ENCODE measurements around the gene SYT12. TPM values are rescaled to one million over a fixed set of nuclear protein-coding genes. Genes with fewer than 3 reads are reported as not detected.

Gene SYT12
- total RNA-seq, 1 donor from 2014 or later: 0.44 TPM

GRCh38 chr11:67082071-67082791 is 59.3 kb downstream of the SYT12 start:
- Mint-ChIP-seq H3K27ac (ENCODE audit: unreplicated experiment) (no peak overlapping the region), H3K4me1 (peaks cover 9% of the 10 kb centered on the region), H3K36me3 (ENCODE audit: low read depth) (no peaks in the 10 kb centered on the region), H3K27me3 (ENCODE audit: low read depth) (no peaks in the 10 kb centered on the region), H3K9me3 (no peaks in the 10 kb centered on the region), H3K4me3 (no peak overlapping the region)
- no peak for DNase-seq (ENCODE audit: low read depth, low spot score)
- TF ChIP-seq, protein P1, sequence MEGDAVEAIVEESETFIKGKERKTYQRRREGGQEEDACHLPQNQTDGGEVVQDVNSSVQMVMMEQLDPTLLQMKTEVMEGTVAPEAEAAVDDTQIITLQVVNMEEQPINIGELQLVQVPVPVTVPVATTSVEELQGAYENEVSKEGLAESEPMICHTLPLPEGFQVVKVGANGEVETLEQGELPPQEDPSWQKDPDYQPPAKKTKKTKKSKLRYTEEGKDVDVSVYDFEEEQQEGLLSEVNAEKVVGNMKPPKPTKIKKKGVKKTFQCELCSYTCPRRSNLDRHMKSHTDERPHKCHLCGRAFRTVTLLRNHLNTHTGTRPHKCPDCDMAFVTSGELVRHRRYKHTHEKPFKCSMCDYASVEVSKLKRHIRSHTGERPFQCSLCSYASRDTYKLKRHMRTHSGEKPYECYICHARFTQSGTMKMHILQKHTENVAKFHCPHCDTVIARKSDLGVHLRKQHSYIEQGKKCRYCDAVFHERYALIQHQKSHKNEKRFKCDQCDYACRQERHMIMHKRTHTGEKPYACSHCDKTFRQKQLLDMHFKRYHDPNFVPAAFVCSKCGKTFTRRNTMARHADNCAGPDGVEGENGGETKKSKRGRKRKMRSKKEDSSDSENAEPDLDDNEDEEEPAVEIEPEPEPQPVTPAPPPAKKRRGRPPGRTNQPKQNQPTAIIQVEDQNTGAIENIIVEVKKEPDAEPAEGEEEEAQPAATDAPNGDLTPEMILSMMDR (conservative IDR thresholded peaks at IDR 0.05): no peak

GRCh38 chr11:67083786-67084366 is 60.9 kb downstream of the SYT12 start:
- Mint-ChIP-seq H3K27me3 (ENCODE audit: low read depth) (no peaks in the 10 kb centered on the region), H3K4me1 (peaks cover 9% of the 10 kb centered on the region), H3K36me3 (ENCODE audit: low read depth) (no peaks in the 10 kb centered on the region), H3K9me3 (no peaks in the 10 kb centered on the region), H3K27ac (ENCODE audit: unreplicated experiment) (no peak overlapping the region), H3K4me3 (no peak overlapping the region)
- TF ChIP-seq, protein P1 (conservative IDR thresholded peaks at IDR 0.05): no peak
- no peak for DNase-seq (ENCODE audit: low read depth, low spot score)

GRCh38 chr11:67085617-67086016 is 62.7 kb downstream of the SYT12 start:
- TF ChIP-seq, protein P1 (conservative IDR thresholded peaks at IDR 0.05): no peak
- H3K4me1 Mint-ChIP-seq: peaks cover 4% of the 10 kb centered on the region
- no peaks in the 10 kb centered on the region for H3K27me3 Mint-ChIP-seq (ENCODE audit: low read depth)
- no peak for DNase-seq (ENCODE audit: low read depth, low spot score)
- H3K9me3 Mint-ChIP-seq: no peaks in the 10 kb centered on the region
- no peak overlapping the region for H3K27ac Mint-ChIP-seq (ENCODE audit: unreplicated experiment)
- no peaks in the 10 kb centered on the region for H3K36me3 Mint-ChIP-seq (ENCODE audit: low read depth)
- no peak overlapping the region for H3K4me3 Mint-ChIP-seq

DNA sequence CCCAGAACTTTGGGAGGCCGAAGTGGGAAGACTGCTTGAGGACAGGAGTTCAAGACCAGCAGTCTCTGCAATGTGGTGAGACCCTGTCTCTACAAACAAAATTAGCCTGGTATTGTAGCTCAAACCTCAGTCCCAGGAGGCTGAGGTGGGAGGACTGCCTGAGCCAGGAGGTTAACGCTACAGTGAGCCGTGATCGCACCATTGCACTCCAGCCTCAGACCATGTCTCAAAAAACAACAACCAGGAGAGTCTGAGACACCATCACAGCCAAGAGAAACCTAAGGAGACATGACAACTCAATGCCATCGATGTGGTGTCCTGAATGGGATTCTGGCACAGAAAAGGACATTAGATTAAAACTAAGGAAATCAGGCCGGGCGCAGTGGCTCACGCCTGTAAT is 67.8 kb downstream of the SYT12 start:
- Mint-ChIP-seq H3K4me1 (no peaks in the 10 kb centered on the region), H3K27ac (ENCODE audit: unreplicated experiment) (no peak overlapping the region), H3K36me3 (ENCODE audit: low read depth) (no peaks in the 10 kb centered on the region), H3K4me3 (no peak overlapping the region), H3K9me3 (no peaks in the 10 kb centered on the region), H3K27me3 (ENCODE audit: low read depth) (no peaks in the 10 kb centered on the region)
- DNase-seq (ENCODE audit: low read depth, low spot score): no peak
- TF ChIP-seq, protein P1 (conservative IDR thresholded peaks at IDR 0.05): no peak

DNA sequence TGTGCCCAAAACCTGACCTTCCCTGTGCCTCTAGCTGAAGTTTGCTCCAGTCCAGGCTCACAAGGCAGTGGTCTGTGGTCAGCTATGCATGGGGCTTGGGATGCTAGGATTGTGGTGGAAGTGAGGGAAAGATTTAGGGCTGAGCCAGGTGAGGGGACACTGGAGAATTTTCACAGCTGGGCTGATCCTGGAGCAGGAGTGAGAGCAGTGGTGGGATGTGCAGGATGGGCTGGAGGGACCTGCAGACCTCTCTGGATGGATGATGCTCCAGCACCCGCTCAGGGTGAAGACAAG is 72.2 kb downstream of the SYT12 start:
- no peak overlapping the region for H3K27ac Mint-ChIP-seq (ENCODE audit: unreplicated experiment)
- TF ChIP-seq, protein P1 (conservative IDR thresholded peaks at IDR 0.05): peak; percentile 6
- H3K36me3 Mint-ChIP-seq (ENCODE audit: low read depth): no peaks in the 10 kb centered on the region
- no peaks in the 10 kb centered on the region for H3K27me3 Mint-ChIP-seq (ENCODE audit: low read depth)
- H3K4me3 Mint-ChIP-seq: no peak overlapping the region
- no peak for DNase-seq (ENCODE audit: low read depth, low spot score)
- H3K9me3 Mint-ChIP-seq: no peaks in the 10 kb centered on the region
- no peaks in the 10 kb centered on the region for H3K4me1 Mint-ChIP-seq

Measured in neural crest cell (in vitro differentiated cells).